Fibroblast of pulmonary artery (primary cell): Measurements from ENCODE around the gene FFAR3.
"Not testable (repeated sequence)": the region's sequence is repeated elsewhere in the genome, so short reads cannot be mapped to it uniquely, and the experiment has no call there.

Experiments
- DNase-seq: peaks from one replicate; pipeline ENCODE4 v3.0.0-alpha.2; 2010; ENCODE audit warnings: low read depth
- H3K4me3 ChIP-seq: replicated peaks from 2 replicates; pipeline ENCODE4 v1.5.1; 2011; ENCODE audit warnings: low read depth, mild to moderate bottlenecking, control low read depth, low read length, moderate library complexity
- CTCF ChIP-seq: IDR thresholded peaks from 2 replicates; pipeline ENCODE4 v1.5.1; 2011; ENCODE audit warnings: mild to moderate bottlenecking, control low read depth, low read length, inconsistent platforms; ENCODE audit errors: missing control alignments

FFAR3 gene

GRCh38 chr19:35369522-35369921 lies 11.3 kb downstream of the FFAR3 start:
- TF ChIP-seq CTCF, result no peak
- DNase-seq, result no peak
- no peak overlapping the region for H3K4me3 ChIP-seq

GRCh38 chr19:35370722-35371121 lies 12.5 kb downstream of the FFAR3 start, which contains the start of gene GPR42:
Gene GPR42, plus strand, starts transcription at chr19:35371068. Its CDS starts 292 bp downstream, at chr19:35371360.
- no peak for DNase-seq
- no peak within 1 kb of the TSS for H3K4me3 ChIP-seq
- no peak for TF ChIP-seq CTCF

- DNase-seq, result no peak
- TF ChIP-seq CTCF, result no peak
- H3K4me3 ChIP-seq, result no peak overlapping the region
Observed at GRCh38 chr19:35373492-35373891, 15.2 kb downstream of the FFAR3 start.

- DNase-seq, H3K4me3 ChIP-seq: not testable (repeated sequence)
Observed at GRCh38 chr19:35374031-35374430, 15.8 kb downstream of the FFAR3 start.

- TF ChIP-seq CTCF, result no peak
- no peak for DNase-seq
- H3K4me3 ChIP-seq, result no peak overlapping the region
Observed at GRCh38 chr19:35375505-35376307, 17.4 kb downstream of the FFAR3 start.

- H3K4me3 ChIP-seq, result no peak overlapping the region
- TF ChIP-seq CTCF, result no peak
- no peak for DNase-seq
Observed at GRCh38 chr19:35377656-35378055, 19.4 kb downstream of the FFAR3 start.

- no peak for DNase-seq
- TF ChIP-seq CTCF, result no peak
- no peak overlapping the region for H3K4me3 ChIP-seq
Observed at GRCh38 chr19:35378356-35378755, 20.1 kb downstream of the FFAR3 start.

- DNase-seq, H3K4me3 ChIP-seq: not testable (repeated sequence)
Observed at GRCh38 chr19:35379545-35379944, 21.3 kb downstream of the FFAR3 start.
